ENCODE results near the gene PIP5K1B.
A peak's percentile ranks its signal among the peaks of the same experiment; 100 is the strongest.

Gene PIP5K1B

DNA sequence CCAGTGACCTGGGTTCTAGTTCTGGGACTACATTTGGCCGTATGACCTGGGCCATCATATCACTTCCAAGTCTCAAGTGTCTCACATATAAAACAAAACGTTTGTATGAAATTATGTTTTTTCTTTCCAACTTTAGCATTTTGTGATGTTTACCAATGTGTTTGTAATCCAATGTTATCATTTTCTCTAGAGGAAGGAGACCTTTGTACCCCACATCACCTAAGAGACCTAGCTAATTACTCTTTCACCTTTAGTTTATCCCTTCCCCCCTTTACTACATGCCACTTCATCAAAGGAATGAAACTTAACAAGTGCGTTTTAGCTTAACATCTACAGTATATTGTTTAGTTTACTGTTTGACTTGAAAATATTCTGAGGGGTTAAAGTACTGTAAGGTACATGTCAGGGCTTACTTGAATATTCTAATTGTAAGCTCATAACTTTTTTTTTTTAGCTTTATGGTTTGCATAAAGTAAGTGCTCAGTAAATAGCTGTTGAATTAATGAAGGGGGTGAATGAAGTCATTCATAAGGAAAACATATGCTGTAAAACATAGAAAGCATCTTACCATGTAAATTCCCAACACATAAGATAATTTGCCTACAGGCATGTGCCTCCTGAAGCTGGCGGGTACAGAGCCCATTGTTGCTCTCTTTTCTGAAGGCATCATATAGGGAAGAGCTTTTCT is 2.9 kb downstream of the PIP5K1B start:
- peak; percentile 83 to 92 for DNase-seq

DNA sequence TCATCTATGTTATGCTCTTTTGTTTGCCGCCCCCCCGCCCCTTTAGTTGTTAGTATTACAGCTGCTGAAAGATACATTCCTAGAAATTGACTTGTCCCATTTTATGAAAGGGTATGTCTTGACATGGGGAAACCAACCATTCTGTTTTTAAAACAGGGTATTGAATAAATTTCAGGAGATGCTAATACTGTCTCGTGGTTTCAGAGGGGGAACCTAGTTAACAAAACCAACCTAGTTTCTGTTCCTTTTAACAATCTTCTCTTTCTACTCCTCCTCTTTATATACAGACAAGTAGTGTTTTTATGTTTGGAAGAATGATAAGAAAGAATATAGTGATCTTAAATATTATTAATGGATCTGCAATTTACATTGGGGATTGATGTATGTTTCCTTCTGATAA is 3.5 kb downstream of the PIP5K1B start:
- no peak for DNase-seq

DNA sequence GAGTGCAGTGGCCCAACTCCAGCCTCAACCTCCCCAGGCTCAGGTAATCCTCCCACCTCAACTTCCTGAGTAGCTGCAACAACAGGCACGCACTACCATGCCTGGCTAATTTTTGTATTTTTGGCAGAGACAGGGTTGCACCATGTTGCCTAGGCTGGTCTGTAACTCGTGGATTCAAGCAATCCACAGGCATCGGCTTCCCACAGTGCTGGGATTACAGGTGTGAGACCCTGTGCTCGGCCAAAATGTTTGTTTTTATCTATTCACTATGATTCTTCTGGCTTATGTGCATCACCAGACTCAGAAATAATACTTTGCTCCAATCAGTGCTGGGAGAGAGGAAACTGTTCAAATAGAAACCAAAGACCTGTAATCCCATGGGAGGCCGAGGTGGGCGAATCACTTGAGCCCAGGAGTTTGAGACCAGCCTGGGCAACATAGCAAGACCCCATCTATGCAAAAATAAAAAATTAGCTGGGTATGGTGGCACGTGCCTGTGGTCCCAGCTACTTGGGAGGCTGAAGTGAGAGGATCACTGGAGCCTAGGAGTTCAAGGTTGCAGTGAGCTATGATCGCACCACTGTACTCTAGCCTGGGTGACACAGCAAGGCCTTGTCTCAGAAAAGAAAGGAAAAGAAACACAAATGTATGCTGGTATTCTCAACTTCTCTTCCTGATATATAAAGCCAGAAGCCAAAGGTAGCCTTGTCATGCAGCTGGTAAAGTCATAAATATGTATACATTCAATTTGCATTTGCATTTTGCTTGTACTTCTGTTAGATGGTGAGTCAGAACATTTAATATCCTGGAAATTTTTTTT is 4.5 kb downstream of the PIP5K1B start:
- peak; percentile 65 to 66 for DNase-seq

DNA sequence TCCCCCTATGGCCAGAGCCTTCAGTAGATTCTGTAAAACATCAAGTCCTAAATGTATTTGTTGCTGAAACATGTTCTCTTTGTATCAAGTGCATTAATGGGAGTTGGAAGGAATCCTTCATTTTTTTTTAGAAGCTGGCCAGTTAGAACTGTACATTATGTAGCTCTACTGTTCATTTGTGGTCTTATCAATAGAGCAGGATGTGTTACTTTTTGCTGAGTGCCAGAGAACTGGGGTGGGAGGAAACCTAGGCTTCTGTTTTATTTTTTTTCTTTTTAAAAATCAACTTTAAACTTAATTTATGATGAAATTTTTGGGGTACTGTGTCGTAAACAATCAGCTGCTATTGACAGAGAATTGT is 5.1 kb downstream of the PIP5K1B start:
- DNase-seq: no peak

DNA sequence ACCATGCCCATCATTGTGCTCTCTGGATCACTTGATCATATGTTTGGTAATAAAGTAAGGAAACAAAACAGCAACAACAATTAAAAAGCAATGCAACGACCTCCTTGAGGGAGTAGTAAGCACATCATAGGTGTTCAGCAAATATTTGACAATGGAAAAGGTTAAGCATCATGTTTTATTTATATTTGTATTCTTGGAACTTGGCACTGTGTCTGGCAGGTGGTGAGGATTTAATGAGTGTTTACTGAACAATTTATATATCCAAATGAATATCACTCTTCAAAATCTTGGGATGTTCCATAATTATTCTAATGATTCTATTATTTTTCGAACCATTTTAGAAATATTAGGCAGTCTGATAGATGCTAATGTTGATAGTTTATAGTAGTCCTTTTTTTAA is 6.2 kb downstream of the PIP5K1B start:
- DNase-seq: peak in 1 of 2 experiments; percentile 1

DNA sequence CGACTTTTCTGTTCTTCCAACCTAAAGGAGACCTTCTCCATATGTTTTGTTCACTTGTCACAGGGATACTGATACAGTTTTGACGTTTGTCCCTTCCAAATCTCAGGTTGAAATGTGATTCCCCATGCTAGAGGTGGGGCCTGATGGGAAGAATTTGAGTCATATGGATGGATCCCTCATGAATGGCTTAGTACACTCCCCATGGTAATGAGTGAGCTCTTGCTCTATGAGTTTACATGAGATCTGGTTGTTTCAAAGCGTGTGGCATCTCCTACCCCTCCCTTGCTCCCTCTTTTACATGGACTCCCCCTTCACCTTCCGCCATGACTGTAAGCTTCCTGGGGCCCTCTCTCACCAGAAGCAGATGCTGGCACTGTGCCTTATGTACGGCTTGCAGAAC is 6.9 kb downstream of the PIP5K1B start:
- peak in 1 of 2 experiments; percentile 9 for DNase-seq

DNA sequence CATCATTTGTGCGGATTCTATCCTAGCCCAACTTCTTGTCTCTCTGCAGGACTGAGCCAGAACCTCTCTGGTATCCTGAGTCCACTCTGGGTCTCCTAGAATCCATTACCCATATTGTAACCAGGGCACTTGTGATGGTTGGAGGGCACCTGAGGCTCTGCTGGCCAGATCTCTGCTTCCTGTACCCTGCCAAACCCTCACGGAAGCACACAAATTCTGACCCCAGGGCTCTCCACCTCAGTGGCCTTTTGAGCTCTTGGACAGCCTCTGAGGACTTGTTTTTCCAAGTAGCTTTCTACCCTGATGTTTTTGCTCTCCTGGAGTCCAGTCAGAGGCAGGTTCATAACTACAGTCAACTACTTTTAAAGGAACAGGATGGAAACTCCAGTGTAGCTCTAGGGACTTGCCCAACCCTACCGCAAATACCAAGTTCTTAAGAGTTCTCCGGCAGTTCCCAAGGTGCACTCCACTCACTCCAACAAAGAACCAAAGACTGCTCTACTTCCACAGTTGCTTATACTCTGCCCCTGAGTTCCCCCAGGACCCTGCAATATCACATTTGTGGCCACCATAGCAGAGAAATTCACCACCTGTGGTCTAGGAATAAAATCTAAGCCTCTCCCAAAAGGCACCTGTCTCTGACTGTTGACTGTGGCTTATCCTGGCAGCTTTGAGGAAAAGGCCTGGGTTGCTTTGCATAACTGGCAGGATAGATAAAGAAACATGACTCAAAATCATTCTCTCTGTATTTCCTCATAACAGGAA is 9.6 kb downstream of the PIP5K1B start:
- DNase-seq: peak; percentile 87 to 88

DNA sequence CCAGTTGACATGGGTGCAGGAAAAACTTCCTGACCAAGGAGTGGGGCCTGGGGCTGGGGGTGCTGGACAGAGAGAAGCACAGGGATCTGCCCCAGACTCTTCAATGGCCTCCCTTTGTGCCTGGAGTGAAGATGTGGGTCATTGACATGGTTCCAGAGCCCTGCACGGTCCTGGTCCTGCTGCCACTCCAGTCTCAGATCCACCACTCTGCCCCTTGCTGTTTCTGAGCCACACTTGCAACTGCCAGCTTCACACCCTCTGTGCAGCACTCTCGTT is 10.1 kb downstream of the PIP5K1B start:
- no peak for DNase-seq

DNA sequence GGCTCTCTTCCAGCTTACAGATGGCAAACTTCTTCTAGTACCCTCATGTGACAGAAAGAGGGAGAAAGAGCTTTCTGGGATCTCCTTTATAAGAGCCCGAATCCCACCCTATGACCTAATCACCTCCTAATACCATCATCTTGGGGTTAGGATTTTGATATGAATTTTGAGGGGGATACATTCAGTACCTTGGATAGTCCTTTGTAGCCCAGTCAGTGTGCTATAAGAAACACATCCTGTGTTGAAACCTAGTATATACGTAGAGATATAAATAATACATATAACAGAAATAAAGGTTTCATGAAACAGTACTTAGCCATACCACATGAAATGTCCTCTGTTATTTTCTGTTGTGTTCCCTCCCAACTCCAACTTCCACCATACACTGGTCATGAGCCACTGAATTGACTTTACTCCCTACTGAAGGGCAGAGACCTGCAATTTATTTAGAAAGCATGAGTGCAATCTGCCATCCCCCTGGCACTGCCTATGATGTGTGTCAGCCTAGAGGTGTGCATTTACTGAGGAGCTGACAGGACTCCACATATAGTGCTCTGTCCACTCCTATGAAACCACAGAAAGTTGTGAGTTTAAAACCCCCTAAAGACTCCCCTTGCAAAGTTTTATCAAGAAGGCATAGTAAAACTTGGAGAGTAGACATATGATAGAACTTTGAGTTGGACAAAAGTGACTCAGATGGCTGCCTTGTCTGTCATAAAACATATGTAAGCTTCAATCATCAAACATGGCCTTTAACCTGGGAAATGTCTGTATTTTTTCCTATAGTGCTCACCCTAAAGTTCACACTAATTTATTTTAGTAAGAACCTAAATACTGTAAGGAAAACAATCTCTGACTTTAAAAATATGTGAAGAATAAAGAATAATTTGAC is 12.8 kb downstream of the PIP5K1B start:
- DNase-seq: no peak

DNA sequence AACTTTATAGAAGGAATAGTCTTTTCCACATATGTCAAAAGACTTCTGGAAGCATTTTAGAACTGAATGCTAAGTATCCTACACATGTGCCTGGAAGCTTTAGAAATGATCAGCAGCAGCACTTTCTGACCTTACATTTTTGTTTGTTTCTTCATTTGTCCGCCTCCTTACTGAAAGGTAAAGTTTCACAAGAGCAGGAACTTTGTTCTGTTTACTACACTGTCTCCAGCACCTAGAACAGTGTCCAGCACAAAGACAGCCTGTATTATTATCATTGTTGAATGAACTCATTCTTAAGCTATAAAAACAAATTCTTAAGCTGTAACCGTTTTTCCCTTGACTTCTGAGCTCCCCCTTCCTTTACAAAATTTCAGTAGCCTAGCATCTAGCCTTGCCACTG is 14.8 kb downstream of the PIP5K1B start:
- no peak for DNase-seq

DNA sequence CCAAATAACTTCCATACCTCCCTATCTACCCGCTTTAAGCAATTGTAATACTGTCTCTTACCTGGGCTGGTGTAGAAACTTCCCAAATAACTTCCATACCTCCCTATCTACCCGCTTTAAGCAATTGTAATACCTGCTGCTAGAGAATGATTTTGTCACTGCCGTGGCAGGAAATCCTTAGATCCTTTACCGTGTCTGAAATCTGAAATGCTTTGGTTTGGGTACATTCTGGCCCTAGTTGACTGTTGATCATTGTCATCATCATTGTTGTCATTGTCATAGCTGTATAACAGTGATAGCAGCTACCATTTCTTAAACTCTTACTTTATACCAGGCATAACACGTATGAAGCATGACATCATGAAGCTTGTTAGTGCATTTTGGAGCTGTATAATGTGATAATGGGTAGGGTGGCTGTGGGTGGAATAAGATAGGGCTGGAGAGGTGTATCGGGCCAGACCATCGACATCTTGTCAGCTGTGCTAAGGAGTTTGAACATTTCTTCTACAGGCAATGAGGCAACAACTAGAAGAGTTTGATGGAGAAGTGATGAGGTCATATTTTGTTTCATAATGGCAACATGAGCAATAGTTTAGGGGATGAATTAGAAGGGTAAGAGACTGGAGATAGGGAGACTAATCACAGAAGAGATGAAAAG is 15.7 kb downstream of the PIP5K1B start:
- no peak for DNase-seq

DNA sequence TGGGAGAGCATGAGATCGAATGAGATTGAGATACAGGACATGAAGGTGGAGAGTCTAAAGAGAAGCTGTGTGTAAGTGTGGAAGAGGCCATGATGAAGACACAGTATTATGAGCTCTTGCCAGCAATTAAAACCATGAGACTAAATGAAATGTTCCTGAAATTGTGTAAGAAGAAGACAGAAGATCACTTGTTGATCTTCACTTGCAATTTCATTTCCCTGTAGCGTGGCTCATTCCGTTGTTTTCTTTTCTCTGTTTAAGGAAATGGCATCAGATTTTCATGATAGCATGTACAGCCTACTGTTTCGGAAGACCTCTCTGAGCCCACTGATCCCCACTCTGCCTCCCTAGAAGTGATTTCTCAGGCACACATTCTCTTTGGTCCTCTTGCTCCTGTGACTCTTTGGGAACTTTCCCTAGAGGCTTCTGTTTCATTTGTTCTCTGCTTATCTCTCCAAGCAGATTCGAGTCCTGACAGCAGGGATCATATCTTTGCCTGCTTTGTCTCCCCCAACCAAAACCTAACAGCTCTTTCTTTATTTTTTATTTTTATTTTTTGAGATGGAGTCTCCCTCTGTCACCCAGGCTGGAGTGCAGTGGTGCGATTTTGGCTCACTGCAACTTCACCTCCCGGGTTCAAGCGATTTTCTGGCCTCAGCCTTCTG is 16.8 kb downstream of the PIP5K1B start:
- no peak for DNase-seq

DNA sequence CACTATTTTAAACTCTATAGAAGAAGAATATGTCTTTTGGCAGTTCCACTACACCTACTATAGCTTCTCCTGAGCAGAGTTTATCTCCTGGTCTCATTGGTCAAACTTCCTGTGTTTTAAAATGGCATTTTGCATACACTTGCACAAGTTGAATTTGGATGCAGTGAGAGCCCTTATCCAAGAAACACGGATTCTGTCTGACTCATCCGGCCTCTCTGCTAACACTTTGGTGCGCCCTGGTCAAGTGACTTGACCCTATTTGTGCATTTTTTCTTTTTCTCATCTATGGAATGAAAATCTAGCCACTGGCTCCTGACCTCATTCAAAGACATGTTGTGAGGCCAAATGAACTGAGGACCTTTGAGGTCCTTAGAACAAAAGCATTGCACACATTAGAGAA is 20.0 kb downstream of the PIP5K1B start:
- no peak for DNase-seq

DNA sequence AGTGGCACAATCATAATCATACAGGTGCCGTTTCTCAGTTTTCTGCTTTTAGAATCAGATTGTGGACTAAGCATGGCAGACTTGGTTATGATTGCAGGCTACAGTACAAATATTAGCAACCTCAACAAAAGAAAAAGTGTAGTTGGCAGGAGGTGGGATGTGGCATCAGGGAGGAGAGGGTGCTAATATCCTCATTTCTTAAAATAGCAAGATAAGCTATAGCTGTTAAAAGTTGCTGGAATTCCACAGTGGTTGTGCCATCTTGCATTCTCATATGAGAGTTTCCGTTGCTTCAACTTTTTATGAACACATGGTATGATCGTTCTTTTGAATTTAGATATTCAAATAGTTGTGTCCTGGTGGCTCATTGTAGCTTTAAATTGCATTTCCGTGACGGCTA is 21.4 kb downstream of the PIP5K1B start:
- DNase-seq: no peak

DNA sequence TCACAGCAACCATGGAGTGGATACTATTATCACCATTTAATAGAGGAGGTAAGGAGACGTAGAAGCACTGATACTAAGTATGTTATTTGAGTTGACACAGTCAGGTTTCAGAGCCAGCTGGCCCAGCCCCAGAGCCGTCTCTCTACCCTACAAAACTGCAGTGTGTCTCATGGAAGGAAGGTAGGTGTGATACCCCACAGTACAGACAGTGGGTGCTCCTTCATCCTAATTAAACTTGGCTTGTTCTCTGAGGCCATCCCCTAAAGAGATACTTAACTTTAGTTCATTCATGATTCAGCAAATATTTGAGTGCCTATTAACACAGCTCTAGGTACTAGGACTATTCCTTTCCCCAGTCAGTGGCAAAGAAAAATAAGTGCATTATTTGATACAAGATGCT is 22.6 kb downstream of the PIP5K1B start:
- DNase-seq: no peak

DNA sequence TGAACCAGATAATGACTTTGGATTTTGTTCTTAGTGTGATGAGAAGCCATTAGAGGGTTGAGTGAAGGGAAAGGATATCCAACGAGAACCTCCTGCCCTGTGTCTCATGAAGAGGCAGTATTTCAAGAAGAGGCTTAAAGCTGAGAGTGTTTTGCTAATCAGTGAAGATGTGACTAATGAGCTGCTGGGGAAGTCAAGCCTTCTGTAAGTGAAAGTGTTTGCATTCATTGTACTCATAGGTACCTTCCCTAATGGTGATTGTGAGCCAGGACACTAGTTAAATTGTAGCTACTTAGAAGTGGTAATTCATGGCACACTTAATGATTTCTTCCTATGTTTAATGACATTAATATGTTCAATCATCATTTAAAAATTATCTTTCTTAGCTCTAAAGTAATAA is 23.7 kb downstream of the PIP5K1B start:
- no peak for DNase-seq

DNA sequence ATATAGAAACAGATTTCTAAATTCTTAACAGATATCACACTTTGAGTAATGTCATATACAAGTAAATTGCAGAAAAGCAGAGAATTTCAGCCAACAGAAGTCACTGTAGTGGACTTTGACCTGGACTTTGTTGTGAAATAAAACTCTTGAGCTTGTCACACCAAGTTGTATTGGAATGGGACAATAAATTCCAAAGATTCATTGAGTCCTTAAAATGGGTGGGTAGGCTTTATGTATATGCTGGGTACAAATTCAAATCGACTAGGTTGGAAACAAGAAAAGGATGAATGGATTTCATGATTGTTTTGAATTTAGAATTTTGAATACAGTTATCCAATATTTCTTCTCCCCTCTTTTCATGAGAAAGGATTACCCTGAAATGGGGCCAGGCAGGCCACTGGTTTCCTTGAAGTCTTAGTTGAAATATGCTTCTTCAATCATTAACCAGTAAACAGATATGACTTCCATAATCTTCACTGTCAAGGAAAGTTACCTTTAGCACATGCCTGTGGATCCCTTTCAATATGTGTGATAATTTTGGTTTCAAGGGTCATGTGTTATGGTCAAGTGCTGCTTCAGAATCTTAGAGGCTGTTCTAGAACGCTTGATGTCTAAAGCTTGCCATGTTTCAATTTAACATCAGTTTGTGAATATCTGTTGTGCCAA is 25.7 kb downstream of the PIP5K1B start:
- DNase-seq: no peak

DNA sequence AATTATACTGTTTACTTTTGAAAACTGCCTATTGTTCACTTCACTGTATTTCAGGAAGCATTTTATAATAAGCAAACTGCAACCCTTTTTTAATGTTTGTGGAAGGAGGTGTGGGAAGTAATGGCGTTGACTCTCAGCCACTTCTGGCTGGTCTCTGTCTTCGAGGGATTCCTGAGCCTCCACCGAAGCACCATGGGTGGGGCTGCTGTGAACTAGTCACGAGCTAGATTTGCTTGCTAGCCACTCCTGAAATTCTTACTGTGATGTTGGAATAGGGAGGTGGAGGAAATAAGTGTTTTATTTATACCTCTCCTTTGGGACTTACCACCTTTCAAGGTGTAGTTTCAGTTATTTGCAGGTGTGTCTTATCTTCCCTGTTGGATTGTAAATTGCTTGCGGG is 26.8 kb downstream of the PIP5K1B start:
- DNase-seq: no peak

DNA sequence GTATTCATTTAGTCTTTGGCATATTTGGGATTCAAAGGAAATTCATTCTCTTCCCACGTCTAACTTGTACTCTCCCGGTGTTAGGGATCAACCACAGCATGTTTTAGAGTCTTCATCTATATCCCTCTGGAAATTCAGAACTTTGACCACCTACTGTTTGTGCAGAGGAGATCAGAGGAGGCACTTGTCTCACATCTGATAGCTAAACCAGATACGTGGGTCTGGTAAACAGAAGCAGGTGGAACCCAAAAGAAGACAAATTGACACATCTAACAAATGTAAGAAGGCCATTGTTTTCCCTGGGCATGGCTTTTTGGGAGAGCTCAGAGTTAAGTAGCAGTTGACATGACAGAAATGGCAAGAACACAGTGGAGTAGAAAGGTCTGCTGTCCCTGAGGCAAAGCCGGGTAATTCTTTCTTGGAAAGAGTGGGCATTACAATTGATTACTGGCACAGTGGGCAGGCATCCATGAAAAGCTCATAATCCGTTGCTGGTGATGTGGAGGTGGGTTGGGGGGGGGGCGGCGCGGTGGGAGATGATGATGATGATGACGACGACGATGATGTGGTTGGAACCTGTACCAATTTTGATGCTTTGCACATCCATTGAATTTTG is 27.5 kb downstream of the PIP5K1B start:
- no peak for DNase-seq

DNA sequence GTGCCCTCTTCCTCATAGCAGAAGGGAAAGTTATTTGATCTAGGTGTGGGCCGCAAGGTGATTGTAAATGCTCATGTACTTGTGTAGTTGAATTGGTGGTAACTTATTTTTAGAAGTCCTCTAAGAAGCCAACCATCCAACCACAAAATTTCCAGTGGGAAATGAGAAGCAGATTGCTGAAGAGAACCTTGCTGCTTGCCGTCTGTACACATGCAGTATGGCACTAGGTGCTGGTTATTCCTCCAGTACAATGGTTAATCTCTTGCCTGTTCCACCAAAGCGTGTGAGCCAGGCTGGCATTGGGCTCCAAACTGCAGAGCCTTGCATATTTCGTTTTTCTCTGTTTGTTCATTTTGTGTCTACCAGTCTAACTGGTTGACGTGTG is 28.0 kb downstream of the PIP5K1B start:
- no peak for DNase-seq

DNA sequence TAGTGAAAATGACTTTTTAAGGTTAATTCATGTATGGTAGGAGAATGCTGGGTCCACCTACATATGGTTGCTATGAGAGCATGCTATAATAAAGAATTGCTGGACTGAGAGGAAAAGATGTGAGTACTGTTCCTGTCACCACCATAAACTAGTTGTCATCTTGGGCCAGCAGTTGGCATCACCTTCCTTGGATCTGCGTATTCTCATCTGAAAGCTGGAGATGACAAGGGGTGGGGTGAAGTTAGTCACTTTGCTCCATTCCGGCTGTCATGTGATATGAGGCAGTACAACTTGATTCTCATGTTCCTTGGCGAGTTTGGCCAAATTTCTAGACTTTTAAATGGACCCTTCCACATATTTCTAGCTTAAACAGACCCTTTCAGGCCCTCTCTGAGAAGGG is 33.3 kb downstream of the PIP5K1B start:
- no peak for DNase-seq

All from NCI-H526 (cell line).